GM21367 (cell line): ENCODE measurements around the gene NT5C2.
"Not testable (repeated sequence)": the region's sequence is repeated elsewhere in the genome, so short reads cannot be mapped to it uniquely, and the experiment has no call there.

ENCODE experiments used
- ATAC-seq: cut with Tn5 transposase; IDR thresholded peaks from one replicate; pipeline ENCODE4 v1.9.1; 2021; ENCODE audit not compliant: unreplicated experiment

NT5C2 gene

DNA sequence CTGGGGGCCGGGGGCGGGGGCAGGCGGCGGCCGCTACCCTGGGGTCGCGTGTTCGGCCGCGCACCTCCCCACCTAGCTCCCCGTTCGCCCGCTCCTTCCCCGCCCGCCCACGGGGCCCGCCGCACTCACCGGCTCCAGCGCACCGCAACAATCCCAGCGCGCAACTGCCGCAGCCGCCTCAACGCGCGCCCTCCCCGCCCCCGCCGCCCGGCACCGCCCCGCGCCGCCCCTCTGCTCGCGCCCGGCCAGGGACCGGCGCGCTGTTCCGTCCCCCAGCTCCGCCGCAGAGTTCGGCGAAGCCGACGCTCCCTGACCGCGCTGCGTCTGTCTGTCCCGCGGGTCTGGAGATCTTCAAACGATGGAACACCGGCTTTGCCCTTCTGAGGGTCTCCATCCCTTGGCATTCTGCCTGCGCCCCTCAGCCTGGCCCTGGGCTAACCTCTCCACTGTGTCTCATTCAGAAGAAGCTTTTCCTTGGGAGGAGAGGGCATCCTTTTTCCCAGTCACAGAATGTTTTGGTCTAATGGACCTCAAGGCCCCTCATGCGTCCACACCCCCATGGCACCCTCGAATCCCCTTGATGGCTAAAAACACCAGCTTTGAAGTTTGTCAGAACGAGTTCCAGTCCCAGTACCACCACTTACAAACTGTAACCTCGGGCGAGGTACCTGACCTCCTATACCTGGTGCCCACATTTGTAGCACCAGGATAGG, at the start of gene NT5C2:
Gene NT5C2, minus strand, starts transcription at position 166 of the 713 bp plus-strand sequence. CDS start 18,314 bp downstream, outside the sequence.
- peak; percentile 48 for ATAC-seq

DNA sequence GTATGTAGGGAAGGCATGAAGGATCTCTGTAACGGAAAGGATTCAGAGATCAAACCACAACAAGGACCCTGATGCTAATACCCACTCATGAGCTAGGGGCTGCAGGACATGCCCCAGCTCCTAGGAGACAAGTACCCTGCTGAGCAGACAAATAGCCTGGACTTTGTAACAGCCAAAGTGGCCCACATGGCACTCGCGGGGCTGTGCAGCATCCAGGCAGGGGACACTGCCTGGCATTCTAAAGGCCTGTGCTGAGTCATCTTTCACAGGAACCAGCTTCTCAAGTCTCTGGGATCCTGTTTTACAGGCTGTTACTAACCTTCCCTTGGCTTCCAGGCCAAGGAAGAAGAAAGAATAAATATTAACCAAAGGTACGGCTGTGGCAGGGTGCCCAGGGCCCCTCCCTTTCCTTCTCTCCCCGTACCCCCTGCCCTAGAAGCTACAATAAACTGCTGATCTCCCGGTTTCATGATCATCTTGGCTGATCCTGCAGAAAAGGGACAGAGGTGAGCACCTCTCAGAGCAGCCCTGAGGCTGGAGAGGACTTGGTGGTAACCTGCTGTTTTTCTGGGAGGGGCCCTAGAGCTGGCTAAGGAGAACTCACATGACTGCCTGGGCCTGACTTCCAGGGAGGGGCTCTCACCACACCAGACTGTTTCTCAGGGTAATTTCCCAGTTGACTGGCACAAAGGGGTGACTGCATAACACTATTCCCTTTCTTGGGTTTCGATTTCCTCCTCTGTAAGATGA, 48.4 kb upstream of the NT5C2 start:
- no peak for ATAC-seq

- ATAC-seq, result no peak
These were observed 45.6 kb upstream of the NT5C2 start for GRCh38 chr10:103238506-103239252.

- no peak for ATAC-seq
These were observed 42.7 kb upstream of the NT5C2 start for GRCh38 chr10:103235775-103236174.

DNA sequence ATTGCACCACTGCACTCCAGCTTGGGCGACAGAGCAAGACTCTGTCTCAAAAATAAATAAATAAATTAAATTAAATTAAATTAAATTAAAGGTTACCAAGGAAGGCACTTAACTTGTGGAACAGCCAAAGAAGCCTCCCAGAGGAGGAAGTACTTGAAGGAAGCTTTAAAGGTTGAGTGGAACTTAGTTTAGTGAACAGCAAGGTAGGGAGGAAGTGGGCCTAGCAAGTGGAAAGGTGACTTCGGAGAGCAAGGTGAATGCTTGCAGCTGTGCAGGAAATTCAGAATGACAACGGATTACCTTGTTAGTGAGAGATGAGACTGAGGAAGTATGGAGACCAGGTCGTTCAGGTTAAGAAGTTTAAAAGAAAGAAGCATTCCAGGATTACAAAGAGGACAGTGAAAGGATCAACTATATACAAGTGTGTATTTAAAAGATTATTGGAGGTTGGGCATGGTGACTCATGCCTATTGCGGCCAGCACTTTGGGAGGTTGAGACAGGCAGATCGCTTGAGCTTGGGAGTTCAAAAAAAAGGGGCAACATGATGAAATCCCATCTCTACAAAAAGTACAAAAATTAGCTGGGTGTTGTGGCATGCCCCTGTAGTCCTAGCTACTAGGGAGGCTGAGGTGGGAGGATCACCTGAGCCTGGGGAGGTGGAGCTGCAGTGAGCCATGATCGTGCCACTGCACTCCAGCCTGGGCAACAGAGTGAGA, 39.9 kb upstream of the NT5C2 start:
- no peak for ATAC-seq

GRCh38 chr10:103232131-103232673, 39.1 kb upstream of the NT5C2 start:
- no peak for ATAC-seq

DNA sequence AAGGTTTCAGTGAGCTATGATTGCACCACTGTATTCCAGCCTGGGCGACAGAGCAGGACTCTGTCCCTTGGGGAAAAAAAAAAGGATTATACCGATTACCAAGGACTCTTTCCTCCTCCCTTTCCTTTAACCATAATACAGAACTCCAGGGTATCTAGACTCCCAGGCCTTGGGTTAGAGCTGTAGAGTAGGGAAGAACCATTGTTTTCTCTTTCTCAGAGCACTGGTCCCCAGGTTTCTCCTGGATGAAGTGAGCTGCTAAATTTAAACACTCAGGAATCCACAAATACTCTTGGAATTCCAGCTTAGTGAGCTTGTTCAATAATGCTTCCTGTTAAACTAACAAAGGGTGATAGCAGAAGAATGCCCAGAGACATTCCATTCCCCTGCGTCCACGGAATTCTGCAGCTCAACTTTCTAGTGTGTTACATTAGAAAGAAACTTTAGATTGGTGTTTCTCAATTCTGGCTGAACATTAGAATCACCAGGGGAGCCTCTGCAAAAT, 38.0 kb upstream of the NT5C2 start:
- no peak for ATAC-seq

DNA sequence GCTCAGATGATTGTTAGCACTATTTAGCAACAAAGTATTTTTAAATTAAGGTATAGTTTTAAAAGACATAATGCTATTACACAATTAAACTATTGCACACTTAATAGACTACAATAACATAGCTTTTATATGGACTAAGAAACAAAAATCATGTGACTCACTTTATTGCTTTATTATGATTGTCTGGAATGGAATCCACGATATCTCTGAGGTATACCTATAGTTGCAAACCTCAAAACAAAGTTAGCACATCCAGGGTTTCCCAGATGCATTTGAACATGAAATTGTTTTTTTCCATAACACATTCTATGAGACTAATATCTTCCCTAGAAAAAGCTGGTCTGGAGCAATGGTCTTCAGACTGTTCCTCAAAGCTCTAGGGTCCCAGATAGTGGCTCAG, 34.3 kb upstream of the NT5C2 start:
- ATAC-seq, result no peak

- no peak for ATAC-seq
These were observed 32.9 kb upstream of the NT5C2 start for GRCh38 chr10:103225939-103226338.

- not testable (repeated sequence) for ATAC-seq
These were observed 31.6 kb upstream of the NT5C2 start for GRCh38 chr10:103224721-103225120.

DNA sequence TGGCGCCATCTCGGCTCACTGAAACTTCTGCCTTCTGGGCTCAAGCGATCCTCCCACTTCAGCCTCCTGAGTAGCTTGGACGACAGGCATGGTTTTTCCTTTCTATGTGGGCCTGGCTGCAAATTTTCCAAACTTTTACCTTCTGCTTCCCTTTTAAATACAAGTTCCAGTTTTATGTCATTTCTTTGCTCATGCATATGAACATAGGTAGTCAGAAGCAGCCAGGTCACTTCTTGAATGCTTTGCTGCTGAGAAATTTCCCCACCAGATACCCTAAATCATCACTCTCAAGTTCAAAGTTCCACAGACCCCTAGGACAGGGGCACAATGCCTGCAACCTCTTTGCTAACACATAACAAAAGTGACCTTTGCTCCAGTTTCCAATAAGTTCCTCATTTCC, 31.1 kb upstream of the NT5C2 start:
- ATAC-seq, result no peak

DNA sequence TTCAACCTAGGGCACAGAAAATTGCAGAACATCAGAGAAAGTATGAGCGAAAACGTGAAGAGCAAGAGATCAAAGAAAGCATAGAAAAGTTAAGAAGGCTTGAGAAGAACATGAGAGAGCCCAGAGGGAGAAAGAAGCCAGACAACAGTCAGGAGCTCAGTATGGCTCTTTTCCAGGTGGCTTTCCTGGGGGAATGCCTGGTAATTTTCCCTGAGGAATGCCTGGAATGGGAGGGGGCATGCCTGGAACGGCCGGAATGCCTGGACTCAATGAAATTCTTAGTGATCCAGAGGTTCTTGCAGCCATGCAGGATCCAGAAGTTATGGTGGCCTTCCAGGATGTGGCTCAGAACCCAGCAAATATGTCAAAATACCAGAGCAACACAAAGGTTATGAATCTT, 23.3 kb upstream of the NT5C2 start:
- ATAC-seq, result not testable (repeated sequence)

DNA sequence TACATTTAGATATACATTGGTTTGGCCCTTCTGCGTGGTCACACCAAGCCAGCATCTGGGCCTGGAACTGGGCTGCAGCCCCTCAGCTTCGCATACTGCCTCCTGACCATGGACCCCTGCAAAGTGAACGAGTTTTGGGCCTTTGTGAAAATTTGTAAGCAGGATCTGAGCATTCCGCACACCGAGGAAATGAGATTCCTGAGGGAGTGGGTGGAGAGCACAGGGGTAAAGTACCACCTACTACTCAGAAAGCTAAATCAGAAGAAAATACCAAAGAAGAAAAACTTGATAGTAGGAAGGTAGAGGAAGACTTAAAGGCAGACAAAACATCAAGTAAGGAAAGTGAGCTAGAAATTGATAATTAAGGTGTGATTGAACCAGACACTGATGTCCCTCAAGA, 22.5 kb upstream of the NT5C2 start:
- no peak for ATAC-seq

GRCh38 chr10:103210262-103210661, 17.2 kb upstream of the NT5C2 start:
- not testable (repeated sequence) for ATAC-seq

DNA sequence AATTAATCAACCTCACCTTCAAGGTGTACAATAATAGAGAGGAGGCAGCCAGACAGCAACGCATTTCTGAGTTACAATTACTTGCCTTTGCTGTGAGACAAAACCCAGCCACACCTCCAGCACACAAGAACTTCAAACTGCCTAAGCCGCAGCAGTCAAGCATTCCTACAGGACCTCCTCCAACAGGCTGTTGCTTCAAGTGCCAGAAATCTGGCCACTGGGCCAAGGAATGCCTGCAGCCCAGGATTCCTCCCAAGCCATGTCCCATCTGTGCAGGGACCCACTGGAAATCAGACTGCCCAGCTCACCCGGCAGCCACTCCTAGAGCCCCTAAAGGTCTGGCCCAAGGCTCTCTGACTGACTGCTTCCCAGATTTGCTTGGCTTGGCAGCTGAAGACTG, 14.6 kb upstream of the NT5C2 start:
- ATAC-seq, result not testable (repeated sequence)

GRCh38 chr10:103207141-103207540, 14.1 kb upstream of the NT5C2 start:
- ATAC-seq, result no peak

DNA sequence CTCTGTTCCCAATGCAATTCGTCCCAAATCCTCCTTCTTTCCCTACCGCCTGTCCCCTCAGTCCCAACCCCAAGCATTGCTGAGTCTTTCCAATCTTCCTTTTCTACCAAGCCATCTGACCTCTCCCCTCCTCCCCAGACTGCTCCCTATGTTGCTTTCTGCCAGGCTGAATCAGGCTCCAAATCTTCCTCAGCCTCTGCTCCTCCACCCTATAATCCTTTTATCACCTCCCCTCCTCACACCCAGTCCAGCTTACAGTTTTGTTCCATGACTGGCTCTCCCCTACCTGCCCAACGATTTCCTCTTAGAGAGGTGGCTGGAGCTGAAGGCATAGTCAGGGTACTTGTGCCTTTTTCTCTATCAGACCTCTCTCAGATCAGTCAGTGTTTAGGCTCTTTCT, 13.6 kb upstream of the NT5C2 start:
- ATAC-seq, result not testable (repeated sequence)

DNA sequence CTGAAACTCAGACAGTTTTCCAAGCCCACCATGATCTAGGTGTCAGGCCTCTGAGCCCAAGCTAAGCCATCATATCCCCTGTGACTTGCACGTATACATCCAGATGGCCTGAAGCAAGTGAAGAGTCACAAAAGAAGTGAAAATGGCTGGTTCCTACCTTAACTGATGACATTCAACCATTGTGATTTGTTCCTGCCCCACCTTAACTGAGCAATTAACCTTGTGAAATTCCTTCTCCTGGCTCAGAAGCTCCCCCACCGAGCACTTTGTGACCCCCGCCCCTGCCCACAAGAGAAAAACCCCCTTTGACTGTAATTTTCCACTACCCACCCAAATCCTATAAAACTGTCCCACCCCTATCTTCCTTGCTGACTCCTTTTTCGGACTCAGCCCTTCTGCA, 12.3 kb upstream of the NT5C2 start:
- not testable (repeated sequence) for ATAC-seq

- no peak for ATAC-seq
These were observed 11.5 kb upstream of the NT5C2 start for GRCh38 chr10:103204353-103205255.

DNA sequence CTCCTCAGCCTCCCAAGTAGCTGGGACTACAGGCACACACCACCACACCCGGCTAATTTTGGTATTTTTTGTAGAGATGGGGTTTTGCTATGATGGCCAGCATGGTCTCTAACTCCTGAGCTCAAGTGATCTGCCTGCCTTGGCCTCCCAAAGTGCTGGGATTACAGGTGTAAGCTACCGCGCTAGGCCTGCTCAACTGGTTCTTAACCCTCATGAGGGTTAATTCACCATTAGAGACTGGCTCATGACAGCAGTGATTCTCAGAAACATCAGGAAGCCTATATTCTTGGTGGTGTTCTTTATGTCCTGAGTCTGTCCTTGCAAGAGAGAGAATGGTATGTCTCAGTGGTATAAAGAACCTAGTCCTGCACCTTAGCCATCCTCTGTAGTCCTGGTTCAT, 10.4 kb upstream of the NT5C2 start:
- ATAC-seq, result no peak
